Activated naive CD8-positive, alpha-beta T cell treated with anti-CD3 and anti-CD28 coated beads for 36 hours (primary cell): Measurements from ENCODE around the gene REEP6. TPM values are rescaled to one million over a fixed set of nuclear protein-coding genes. Genes with fewer than 3 reads are reported as not detected.

Experiments used
- total RNA-seq, 2 experiments: library from RNA; stranded (reverse); gene quantifications; one replicate each; pipeline ENCODE4 v1.2.3, GENCODE V29; 2021

REEP6 gene
- total RNA-seq, 2 experiments from 2014 or later: 1.3 to 1.8 TPM

Other genes starting within 250 kb of the REEP6 start
- gene ATP5F1D, start 249.4 kb upstream of the REEP6 start, total RNA-seq: 100 to 1,000 TPM; 175 to 177 TPM
- 10 to 100 TPM; 29.3 to 29.6 TPM for gene MIDN, start 242.6 kb upstream of the REEP6 start, total RNA-seq
- 100 to 1,000 TPM; 208 to 216 TPM for gene CIRBP, start 221.8 kb upstream of the REEP6 start, total RNA-seq
- gene FAM174C, start 215.7 kb upstream of the REEP6 start, total RNA-seq: 100 to 1,000 TPM in 1 of 2 experiments, 10 to 100 TPM in 1; 99.8 to 101 TPM
- gene EFNA2, start 205.3 kb upstream of the REEP6 start, total RNA-seq: not detected
- 100 to 1,000 TPM in 1 of 2 experiments, 10 to 100 TPM in 1; 98.7 to 101 TPM for gene NDUFS7, start 107.3 kb upstream of the REEP6 start, total RNA-seq
- 10 to 100 TPM; 36.5 to 37.6 TPM for gene GAMT, start 89.6 kb upstream of the REEP6 start, total RNA-seq
- gene DAZAP1, start 83.6 kb upstream of the REEP6 start, total RNA-seq: 100 to 1,000 TPM; 287 to 297 TPM
- 1,000 to 10,000 TPM; 1,472 to 1,524 TPM for gene RPS15, start 52.8 kb upstream of the REEP6 start, total RNA-seq
- under 1 TPM; 0.21 to 0.26 TPM for gene APC2, start 41.1 kb upstream of the REEP6 start, total RNA-seq
- 10 to 100 TPM; 27.0 to 28.7 TPM for gene C19orf25, start 12.0 kb upstream of the REEP6 start, total RNA-seq
- gene PCSK4, start 831 bp upstream of the REEP6 start, total RNA-seq: 1 to 10 TPM; 1.5 to 1.7 TPM
- gene ADAMTSL5, start 21.8 kb downstream of the REEP6 start, total RNA-seq: 1 to 10 TPM; 1.1 to 1.5 TPM
- not detected for gene PLK5, start 32.9 kb downstream of the REEP6 start, total RNA-seq
- gene MEX3D, start 77.1 kb downstream of the REEP6 start, total RNA-seq: 1 to 10 TPM; 6.1 to 6.5 TPM
- gene MBD3, start 101.7 kb downstream of the REEP6 start, total RNA-seq: 100 to 1,000 TPM; 111 to 117 TPM
- 100 to 1,000 TPM; 229 to 244 TPM for gene UQCR11, start 114.3 kb downstream of the REEP6 start, total RNA-seq
- gene TCF3, start 161.4 kb downstream of the REEP6 start, total RNA-seq: 100 to 1,000 TPM; 106 TPM